C4-2B (cell line): Measurements from ENCODE around the gene NBPF1.
"Not testable (repeated sequence)": the region's sequence is repeated elsewhere in the genome, so short reads cannot be mapped to it uniquely, and the experiment has no call there.

ENCODE experiments used
- ZFX ChIP-seq: fragments of 450-650 bp; IDR thresholded peaks from 2 replicates; pipeline ENCODE4 v1.6.1; 2017
- TF ChIP-seq, protein P1 (sequence below): fragments of 450-650 bp; conservative IDR thresholded peaks from 2 replicates; pipeline ENCODE4 v1.5.1; 2017; ENCODE audit warnings: mild to moderate bottlenecking

DNA sequence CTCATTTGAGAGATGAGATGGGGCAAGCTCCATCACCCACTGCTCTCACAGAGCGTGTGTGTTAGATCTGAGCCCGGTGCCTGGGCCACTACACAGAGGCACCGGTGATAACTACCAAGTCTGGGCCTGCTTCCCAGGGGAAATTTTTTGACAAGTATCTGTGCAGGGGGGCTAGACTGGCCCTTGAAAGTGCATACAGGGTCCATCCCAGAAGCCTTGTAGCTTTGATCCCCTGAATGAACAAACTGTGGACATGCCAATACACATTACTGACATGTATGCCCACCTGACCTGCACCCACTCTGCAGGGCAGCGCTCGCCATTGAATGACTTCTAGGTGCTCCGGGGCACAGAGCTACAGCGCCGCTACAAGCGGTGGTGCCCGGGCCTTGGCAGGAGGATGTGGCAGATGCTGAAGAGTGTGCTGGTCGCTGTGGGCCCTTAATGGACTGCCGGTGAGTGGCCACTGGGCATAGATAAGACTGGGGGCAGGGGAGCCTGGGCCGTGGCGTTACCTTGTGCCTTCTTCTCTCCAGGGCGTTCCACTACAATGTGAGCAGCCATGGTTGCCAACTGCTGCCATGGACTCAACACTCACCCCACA, 32.8 kb upstream of the NBPF1 start:
- TF ChIP-seq, protein P1, sequence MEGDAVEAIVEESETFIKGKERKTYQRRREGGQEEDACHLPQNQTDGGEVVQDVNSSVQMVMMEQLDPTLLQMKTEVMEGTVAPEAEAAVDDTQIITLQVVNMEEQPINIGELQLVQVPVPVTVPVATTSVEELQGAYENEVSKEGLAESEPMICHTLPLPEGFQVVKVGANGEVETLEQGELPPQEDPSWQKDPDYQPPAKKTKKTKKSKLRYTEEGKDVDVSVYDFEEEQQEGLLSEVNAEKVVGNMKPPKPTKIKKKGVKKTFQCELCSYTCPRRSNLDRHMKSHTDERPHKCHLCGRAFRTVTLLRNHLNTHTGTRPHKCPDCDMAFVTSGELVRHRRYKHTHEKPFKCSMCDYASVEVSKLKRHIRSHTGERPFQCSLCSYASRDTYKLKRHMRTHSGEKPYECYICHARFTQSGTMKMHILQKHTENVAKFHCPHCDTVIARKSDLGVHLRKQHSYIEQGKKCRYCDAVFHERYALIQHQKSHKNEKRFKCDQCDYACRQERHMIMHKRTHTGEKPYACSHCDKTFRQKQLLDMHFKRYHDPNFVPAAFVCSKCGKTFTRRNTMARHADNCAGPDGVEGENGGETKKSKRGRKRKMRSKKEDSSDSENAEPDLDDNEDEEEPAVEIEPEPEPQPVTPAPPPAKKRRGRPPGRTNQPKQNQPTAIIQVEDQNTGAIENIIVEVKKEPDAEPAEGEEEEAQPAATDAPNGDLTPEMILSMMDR: not testable (repeated sequence)
- TF ChIP-seq ZFX: not testable (repeated sequence)
